GM19324 (cell line): ENCODE measurements around the gene CD101.

Source experiments
- ATAC-seq: cut with Tn5 transposase; IDR thresholded peaks from one replicate; pipeline ENCODE4 v1.9.1; 2021; ENCODE audit warnings: mild to moderate bottlenecking, moderate library complexity; ENCODE audit not compliant: unreplicated experiment, low FRiP score

Gene CD101

GRCh38 chr1:116983678-116984077 is 17.9 kb upstream of the CD101 start:
- no peak for ATAC-seq

DNA sequence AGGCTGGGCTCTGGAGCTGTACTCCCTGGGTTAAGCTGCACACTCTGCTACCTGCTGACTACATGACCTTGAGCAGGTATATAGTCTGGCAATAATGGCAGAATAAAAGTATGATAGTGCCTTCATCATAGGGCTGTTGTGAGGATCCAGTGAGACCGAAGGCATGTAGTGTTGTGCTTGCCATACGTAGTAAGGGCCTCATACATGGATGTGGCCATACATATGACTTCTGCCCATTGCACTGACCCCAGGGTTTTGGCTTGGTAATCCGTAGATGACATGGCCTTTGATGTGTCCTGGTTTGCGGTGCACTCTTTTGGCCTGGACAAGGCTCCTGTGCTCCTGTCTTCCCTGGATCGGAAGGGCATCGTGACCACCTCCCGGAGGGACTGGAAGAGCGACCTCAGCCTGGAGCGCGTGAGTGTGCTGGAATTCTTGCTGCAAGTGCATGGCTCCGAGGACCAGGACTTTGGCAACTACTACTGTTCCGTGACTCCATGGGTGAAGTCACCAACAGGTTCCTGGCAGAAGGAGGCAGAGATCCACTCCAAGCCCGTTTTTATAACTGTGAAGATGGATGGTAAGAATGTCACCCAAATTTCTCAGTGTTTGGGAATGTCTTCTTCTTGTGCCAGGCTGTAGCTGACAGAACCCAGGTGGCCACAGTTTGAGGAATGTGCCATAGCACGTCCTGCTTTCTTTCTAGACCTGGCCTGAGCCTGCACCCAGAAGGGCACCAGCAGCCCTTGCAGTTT is 17.0 kb upstream of the CD101 start:
- ATAC-seq = no peak

GRCh38 chr1:116986421-116987255 is 14.9 kb upstream of the CD101 start:
- ATAC-seq = no peak

DNA sequence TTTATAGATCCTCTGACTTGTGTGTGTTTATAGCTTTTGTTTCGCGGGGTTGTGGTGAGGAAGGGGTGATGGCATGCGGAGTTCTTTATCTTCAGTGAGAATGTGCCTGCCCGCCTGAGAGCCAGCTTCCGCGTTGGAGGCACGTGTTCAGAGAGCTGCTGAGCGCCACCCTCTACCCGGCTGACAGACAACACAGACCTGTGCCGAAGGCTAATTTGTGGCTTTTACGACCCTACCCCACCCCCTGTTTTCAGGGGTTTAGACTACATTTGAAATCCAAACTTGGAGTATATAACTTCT is 14.4 kb upstream of the CD101 start:
- no peak for ATAC-seq

DNA sequence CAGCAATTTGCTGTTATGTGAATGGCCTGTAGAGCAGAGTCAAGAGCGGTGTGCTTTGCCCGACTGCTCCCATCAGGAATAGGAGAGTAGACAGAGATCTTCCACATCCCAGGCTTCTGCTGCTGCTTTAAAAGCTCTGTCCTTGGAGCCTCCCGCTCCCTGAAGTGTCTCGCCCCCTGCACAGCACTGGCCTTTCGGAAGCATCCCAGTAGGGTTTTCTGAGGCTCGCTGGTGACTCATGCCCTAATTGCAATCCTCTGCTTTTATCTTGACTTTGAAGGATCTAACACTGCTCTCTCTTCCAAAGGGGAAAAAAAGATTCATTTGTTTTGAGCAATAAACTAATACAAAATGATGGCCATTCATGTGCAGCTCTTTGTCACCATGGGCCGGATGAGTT is 13.3 kb upstream of the CD101 start:
- ATAC-seq = no peak

DNA sequence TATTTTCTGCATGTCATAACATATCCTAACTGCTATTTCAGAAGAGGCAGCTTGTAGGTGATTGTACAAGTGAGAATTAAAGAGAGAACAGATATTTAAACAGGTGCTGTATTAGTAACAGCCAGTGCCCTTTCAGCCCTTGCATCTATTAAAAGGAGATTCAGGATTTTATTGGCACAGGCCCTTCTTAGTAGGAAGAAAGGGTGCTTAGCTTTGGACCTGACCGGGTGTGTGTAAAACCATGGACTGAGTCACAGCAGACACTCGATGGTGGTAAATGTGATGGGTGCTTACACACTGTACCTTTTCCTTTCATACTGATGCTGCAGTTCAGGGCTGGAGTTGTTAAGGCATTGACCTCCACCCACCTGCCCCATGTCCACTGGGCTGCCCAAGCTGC is 12.7 kb upstream of the CD101 start:
- ATAC-seq = no peak

DNA sequence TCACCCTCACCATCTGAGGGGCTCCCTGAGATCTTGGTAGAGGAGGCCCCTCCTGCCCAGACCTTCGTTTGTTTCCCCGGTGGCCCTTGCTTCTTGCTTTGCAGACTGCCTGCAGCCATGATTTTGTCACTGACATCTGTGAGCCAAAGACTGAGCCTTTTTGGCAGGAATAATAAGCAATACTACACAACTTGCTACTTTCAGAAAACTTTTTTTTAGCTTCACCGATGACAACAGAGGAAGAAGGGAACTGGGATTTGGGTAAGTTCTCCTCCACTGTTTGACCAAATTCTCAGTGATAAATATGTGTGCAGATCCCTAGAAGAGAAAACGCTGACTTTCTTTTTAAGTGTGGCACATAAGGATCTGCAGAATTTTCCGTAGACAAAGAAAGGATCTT is 11.7 kb upstream of the CD101 start:
- ATAC-seq = no peak

DNA sequence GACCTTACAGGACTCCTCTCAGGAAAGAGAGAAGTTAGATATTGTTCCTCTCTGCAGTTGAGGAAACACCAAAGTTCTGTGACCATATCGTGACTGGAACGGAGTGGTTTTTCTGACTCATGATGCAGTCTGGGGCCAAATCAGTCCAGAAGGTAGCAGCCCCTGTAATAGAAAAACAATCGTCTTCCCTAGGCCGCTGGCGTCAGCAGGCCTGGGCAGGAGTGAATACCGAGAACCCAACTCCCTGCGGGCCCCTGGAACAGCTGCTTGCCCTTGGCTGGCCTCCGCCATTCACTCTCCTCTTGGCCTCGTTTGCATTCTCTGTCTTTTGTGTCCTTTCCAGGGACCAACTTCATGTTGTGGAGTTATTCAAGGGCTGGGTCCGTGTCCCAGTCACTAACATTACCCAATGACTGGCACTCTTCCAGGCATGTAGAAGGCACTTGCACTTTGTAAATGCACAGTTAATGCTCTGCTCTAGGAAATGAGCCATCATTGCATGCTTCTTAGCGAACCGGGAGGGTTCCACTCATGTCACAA is 10.9 kb upstream of the CD101 start:
- no peak for ATAC-seq

GRCh38 chr1:116991171-116991845 is 10.3 kb upstream of the CD101 start:
- ATAC-seq = no peak

- ATAC-seq = no peak
These were observed 9.6 kb upstream of the CD101 start for GRCh38 chr1:116991918-116992317.

- no peak for ATAC-seq
These were observed 8.3 kb upstream of the CD101 start for GRCh38 chr1:116993286-116993685.

DNA sequence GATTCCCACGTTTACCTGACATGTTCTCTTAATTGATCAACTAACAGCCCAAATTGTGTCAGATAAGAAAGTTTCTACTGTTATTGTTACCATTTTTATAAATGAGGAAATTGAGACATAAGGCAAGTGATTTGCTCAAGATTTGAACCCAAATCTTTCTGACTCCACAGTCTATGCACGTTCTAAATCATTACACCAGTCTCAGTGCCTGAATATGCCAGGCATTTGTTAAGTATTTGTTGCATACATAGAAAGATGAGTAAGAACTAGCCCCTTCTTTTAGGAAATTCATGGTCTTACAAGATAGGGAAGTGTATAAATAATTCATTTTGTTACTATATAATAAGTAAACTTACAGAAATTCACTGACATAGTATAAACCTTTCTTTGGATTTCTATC is 7.1 kb upstream of the CD101 start:
- ATAC-seq = no peak

DNA sequence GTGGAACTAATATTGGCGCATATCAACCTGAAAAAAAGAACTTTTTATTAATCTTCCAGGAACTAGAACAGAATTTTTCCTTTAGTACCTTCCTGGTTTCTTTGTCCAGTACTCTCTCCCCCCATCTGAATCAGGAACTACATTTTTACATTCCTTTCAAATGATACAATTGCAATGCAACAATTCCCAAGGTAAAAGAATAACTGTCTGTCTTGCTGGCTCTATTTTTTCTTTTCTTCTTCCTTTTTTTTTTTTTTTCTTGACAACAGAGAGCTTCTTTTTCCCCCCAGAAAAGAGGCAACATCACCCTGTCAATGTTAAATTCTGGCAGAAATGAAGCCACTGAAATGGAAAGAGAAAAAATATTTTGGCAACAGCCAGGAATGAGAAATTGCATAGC is 4.5 kb upstream of the CD101 start:
- no peak for ATAC-seq

DNA sequence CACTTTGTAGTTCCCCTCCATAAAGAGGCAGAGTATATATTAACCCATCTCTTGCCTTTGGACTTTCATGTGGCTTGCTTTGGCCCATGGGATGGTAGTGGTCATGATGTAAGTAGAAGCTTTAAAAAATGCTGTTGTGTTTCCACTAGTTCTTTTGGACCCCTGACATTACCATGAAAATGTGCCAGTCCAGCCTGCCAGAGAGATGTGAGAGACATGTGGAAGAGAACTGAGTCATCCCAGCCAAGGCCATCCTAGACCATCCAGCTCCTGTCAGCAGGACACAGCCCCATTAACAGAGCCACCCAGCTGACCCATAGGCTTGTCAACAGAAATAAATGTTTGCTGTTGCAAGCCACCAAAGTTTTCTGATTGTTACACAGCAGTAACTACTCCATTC is 3.9 kb upstream of the CD101 start:
- no peak for ATAC-seq

- ATAC-seq = no peak
These were observed 2.0 kb upstream of the CD101 start for GRCh38 chr1:116999596-116999995.

- no peak for ATAC-seq
These were observed 1.4 kb upstream of the CD101 start for GRCh38 chr1:117000142-117000541.

DNA sequence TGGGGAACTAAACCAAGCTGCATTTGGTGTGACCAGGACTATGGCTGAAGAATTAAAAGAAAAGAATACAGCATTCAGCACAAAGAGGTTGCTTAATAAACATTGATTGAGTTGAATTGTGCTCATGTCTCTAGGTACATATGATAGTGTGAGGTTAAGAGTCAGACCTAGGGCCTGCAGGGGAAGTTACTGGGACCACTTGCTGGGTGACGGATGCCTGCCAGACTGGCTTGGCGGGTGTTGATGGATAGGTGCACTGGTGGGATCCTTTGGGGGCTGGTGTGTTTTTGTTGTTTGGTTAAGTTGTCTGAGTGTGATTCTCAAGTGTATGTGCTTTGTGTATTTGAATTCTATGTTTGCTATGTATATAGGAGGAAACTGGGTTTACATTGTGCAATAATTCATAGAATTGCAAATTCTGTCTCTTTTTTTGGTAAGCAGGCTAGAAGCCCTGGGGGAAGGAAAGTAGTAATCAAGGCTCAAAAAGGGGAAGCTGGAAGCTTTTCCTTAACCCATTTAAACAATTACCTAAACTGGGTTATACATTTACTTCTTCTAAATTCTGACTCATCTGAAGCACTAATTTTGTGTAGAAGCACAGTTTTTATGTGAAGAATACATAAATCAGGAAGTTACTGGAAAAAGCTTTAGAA is 1.8 kb downstream of the CD101 start:
- no peak for ATAC-seq

GRCh38 chr1:117007719-117008013 is 6.1 kb downstream of the CD101 start:
- no peak for ATAC-seq

DNA sequence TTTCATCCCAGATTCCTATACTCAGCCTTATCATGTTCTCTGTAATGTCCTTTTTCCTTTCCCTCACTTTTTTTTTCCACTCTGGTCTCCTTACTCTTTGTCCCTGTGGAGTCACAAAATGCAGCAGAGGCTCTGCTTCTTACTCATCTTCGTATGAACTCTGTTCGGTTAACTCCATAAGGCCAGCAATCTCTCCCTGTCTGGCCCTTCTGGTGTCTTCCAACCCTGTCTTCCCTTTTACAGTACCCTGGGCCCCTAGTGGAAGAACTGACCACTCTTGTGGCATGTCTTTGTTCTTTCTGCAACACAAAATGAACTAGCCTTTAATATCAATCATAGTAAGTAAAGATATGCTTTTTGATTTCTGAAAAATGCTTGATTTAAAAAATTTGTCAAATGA is 7.1 kb downstream of the CD101 start:
- no peak for ATAC-seq

GRCh38 chr1:117009132-117009531 is 7.6 kb downstream of the CD101 start:
- ATAC-seq = no peak

DNA sequence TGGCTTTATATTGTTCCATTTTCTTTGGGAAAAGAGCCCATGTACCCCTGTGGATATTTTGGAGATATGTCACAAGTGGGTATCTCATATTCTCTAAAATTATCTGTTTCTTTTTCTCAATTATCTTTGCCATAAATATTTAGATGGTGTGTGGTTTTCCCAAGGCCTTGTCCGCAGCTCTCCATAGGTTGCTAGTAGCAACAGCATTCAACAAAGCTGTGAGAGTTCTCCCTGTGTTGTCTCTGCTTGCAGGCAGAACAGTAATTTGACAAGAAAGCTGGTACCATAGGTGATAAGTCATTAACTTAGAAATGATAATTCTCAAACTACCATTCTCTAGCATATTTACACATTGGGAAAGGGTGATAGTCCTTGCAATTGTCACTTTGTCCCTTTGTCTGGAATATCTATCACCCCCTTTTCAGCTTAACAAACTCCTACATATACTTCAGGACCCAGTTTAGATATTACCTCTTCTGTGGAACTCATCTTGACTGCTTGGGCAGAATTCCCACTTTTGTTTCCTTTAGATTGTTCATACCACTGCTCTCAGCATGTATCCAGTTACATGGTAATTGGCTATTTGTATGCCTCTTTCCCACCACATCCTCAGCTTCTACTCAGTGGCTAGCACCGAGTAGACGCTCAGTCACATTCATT is 8.9 kb downstream of the CD101 start:
- no peak for ATAC-seq
